HG03066 (cell line): ENCODE measurements around the gene VEGFC.
A peak's percentile ranks its signal among the peaks of the same experiment; 100 is the strongest.

Experiments used
- ATAC-seq: cut with Tn5 transposase; IDR thresholded peaks from one replicate; pipeline ENCODE4 v1.9.1; 2021; ENCODE audit warnings: low read depth; ENCODE audit not compliant: unreplicated experiment

Gene VEGFC

GRCh38 chr4:176792326-176793059, at the start of gene VEGFC:
Gene VEGFC (minus strand): TSS chr4:176792922. CDS start chr4:176792311, 611 bp downstream.
- ATAC-seq, result peak; percentile 72

- ATAC-seq, result no peak
Observed at GRCh38 chr4:176841711-176842112, 49.0 kb upstream of the VEGFC start.

- no peak for ATAC-seq
Observed at GRCh38 chr4:176840166-176840565, 47.4 kb upstream of the VEGFC start.

GRCh38 chr4:176839656-176840055, 46.9 kb upstream of the VEGFC start:
- ATAC-seq, result no peak

GRCh38 chr4:176838601-176839433, 46.1 kb upstream of the VEGFC start:
- no peak for ATAC-seq

- ATAC-seq, result no peak
Observed at GRCh38 chr4:176837169-176837895, 44.6 kb upstream of the VEGFC start.

GRCh38 chr4:176834531-176834930, 41.8 kb upstream of the VEGFC start:
- no peak for ATAC-seq

GRCh38 chr4:176833400-176834175, 40.9 kb upstream of the VEGFC start:
- no peak for ATAC-seq

- ATAC-seq, result no peak
Observed at GRCh38 chr4:176830971-176831370, 38.2 kb upstream of the VEGFC start.

- ATAC-seq, result no peak
Observed at GRCh38 chr4:176825586-176825985, 32.9 kb upstream of the VEGFC start.

- ATAC-seq, result no peak
Observed at GRCh38 chr4:176824645-176825366, 32.1 kb upstream of the VEGFC start.

- ATAC-seq, result no peak
Observed at GRCh38 chr4:176818531-176818930, 25.8 kb upstream of the VEGFC start.

- peak; percentile 64 for ATAC-seq
Observed at GRCh38 chr4:176817204-176817603, 24.5 kb upstream of the VEGFC start.

- no peak for ATAC-seq
Observed at GRCh38 chr4:176814770-176815169, 22.0 kb upstream of the VEGFC start.

- ATAC-seq, result no peak
Observed at GRCh38 chr4:176810481-176811249, 17.9 kb upstream of the VEGFC start.

- ATAC-seq, result no peak
Observed at GRCh38 chr4:176806778-176807375, 14.2 kb upstream of the VEGFC start.

- no peak for ATAC-seq
Observed at GRCh38 chr4:176805155-176805554, 12.4 kb upstream of the VEGFC start.

GRCh38 chr4:176800891-176801534, 8.3 kb upstream of the VEGFC start:
- ATAC-seq, result no peak
